Sciatic nerve (tissue), 2 donors: ENCODE data around the gene WRAP73. TPM values are rescaled to one million over a fixed set of nuclear protein-coding genes. Genes with fewer than 3 reads are reported as not detected.
A peak's percentile ranks its signal among the peaks of the same experiment; 100 is the strongest.
"Not testable (repeated sequence)": the region's sequence is repeated elsewhere in the genome, so short reads cannot be mapped to it uniquely, and the experiment has no call there.

Experiments used
- ATAC-seq: fragments of 200-7000 bp; cut with Tn5 transposase; one replicate; pipeline ENCODE4 v1.9.1; 2020; ENCODE audit warnings: mild to moderate bottlenecking, moderate library complexity
- DNase-seq: peaks from one replicate; pipeline ENCODE4 v3.0.0-alpha.2; 2020; ENCODE audit warnings: low spot score
- intact Hi-C: fragments of 100-400 bp; cut with DNase I; formaldehyde crosslinking; loops from one replicate; pipeline ENCODE4 v1.14.2; 2022
- total RNA-seq: library from RNA; stranded (reverse); fragmentation: NEBNext Ultra II Directional; extraction: Animal tissue kit (Norgen Biotek cat#: 25700); gene quantifications from one replicate; pipeline ENCODE4 v1.2.1, GENCODE V29; 2021
- donor health status: DM: no; HTN: no; CAD: no.
- donor health status: DM: no; HTN: no; CAD: no.

The WRAP73 gene
- total RNA-seq, 1 donor from 2014 or later = 18.9 TPM

GRCh38 chr1:3593334-3593733 is 56.6 kb downstream of the WRAP73 start:
- DNase-seq (no peak), ATAC-seq (no peak)
- intact Hi-C loops = no loop called here

GRCh38 chr1:3590951-3591865 is 58.7 kb downstream of the WRAP73 start:
- no peak for DNase-seq
- intact Hi-C loops = no loop called here
- no peak for ATAC-seq

GRCh38 chr1:3590139-3590763 is 59.7 kb downstream of the WRAP73 start:
- intact Hi-C loops = no loop called here
- no peak for DNase-seq
- peak; percentile 33 for ATAC-seq

GRCh38 chr1:3588395-3588794 is 61.5 kb downstream of the WRAP73 start:
- intact Hi-C loops = no loop called here
- no peak for DNase-seq
- no peak for ATAC-seq

GRCh38 chr1:3586986-3587759 is 62.7 kb downstream of the WRAP73 start:
- ATAC-seq = no peak
- intact Hi-C loops = no loop called here
- DNase-seq = no peak

GRCh38 chr1:3585940-3586568 is 63.8 kb downstream of the WRAP73 start:
- intact Hi-C loops = no loop called here
- ATAC-seq (no peak), DNase-seq (no peak)

- intact Hi-C loops, DNase-seq, ATAC-seq: not testable (repeated sequence)
Observed at GRCh38 chr1:3585353-3585868, 64.5 kb downstream of the WRAP73 start.

- ATAC-seq (no peak), DNase-seq (no peak)
- intact Hi-C loops = no loop called here
Observed at GRCh38 chr1:3584915-3585314, 65.0 kb downstream of the WRAP73 start.

GRCh38 chr1:3583751-3584150 is 66.2 kb downstream of the WRAP73 start:
- DNase-seq, ATAC-seq, intact Hi-C loops: not testable (repeated sequence)

- ATAC-seq (no peak), DNase-seq (no peak)
- intact Hi-C loops = no loop called here
Observed at GRCh38 chr1:3581296-3582036, 68.4 kb downstream of the WRAP73 start.

Other genes starting within 250 kb of the WRAP73 start
- 20.6 TPM for gene ARHGEF16, start 195.4 kb downstream of the WRAP73 start, total RNA-seq
- 35.4 TPM for gene MEGF6, start 38.6 kb downstream of the WRAP73 start, total RNA-seq
- 35.4 TPM for gene TPRG1L, start 25.1 kb downstream of the WRAP73 start, total RNA-seq
- not detected for gene TP73, start 2.4 kb upstream of the WRAP73 start, total RNA-seq
- not detected for gene CCDC27, start 102.3 kb upstream of the WRAP73 start, total RNA-seq
- gene SMIM1, start 122.6 kb upstream of the WRAP73 start, total RNA-seq = 9.2 TPM
- gene LRRC47, start 146.4 kb upstream of the WRAP73 start, total RNA-seq = 32.5 TPM
- gene CEP104, start 207.1 kb upstream of the WRAP73 start, total RNA-seq = 53.9 TPM
- 9.3 TPM for gene DFFB, start 207.4 kb upstream of the WRAP73 start, total RNA-seq